Activated T-helper 1 cell treated with anti-CD3 and anti-CD28 coated beads, Interleukin-2, amount 50 U/mL, for 16 hours (primary cell): ENCODE results near the gene POU6F2.

Experiments used
- DNase-seq, 2 donors: peaks; one replicate each; pipeline ENCODE4 v3.0.0-alpha.2; 2020; ENCODE audit warnings: low read depth in 1 of 2, low spot score in 1 of 2

The POU6F2 gene

DNA sequence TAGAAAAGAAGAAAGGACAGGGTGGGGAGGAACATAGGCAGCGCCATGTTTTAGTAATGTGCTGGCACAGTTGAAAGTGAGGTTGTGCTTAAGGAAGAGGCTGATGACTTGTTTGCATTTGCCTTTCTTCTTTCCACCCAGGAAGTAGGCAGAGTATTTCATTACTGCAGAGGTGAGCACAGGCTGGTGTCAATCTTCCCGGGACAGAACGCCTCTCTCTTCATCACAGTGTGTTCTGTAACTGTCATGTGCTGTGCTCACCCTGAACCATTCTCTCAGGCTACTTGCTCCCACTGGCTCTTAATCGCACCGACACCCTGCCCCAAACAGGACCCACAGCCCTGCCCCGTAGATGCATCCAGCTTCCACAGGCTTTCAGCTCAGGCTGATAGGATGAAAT lies 452.7 kb downstream of the POU6F2 start:
- no peak for DNase-seq

DNA sequence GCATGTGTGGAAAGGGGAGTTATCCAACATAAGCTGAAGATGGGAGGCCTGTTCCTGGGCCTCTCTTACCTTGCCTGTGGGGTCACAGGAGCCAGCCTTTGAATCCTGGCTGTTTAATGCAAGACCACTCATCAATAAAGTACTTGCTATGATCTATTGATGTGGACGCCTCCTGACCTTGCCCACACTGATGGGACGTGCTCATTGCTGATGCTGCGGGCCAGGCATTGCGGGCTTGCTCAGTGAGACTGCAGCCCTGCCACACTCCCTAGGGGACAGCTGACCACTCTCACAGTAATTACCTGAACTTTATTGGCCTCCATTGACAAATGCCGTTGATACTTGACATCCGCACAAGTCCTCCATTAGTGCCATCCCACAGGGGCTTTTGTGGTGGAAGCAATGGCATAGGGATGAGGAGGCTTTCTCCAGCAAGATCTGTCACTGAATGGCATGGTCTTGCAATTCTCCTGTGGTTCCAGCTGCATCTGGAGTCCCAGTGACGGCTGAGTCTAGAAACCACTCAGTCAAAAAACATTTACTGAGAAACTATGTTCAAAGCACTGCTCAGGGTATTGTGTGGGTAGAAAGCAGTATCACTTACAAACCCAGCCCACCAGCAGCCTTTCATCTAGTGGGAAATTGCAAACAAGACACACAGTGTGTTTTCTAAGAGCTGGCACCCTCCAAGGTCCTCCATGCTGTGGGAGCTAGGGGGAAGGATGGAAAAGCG lies 453.4 kb downstream of the POU6F2 start:
- DNase-seq, result no peak

DNA sequence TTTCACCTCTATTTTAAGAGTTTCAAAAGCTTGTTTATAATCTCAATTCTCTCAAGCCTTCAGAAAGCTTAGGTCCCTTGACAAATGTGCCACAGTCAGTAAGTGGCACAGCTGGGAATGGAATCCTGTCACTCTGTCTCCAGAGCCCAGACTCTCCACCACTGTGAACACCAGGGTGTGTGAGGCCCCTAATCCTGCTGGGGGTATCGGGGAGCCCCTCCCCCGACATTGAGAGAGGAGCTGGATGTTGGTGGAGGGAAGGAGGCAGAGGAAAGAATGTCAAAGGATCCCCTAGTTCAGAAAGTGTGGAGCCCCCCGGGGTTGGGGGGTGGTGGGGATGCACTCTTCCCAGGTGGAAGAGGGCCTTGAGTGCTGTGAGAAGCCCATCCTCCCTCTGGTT lies 454.7 kb downstream of the POU6F2 start:
- DNase-seq, result no peak

DNA sequence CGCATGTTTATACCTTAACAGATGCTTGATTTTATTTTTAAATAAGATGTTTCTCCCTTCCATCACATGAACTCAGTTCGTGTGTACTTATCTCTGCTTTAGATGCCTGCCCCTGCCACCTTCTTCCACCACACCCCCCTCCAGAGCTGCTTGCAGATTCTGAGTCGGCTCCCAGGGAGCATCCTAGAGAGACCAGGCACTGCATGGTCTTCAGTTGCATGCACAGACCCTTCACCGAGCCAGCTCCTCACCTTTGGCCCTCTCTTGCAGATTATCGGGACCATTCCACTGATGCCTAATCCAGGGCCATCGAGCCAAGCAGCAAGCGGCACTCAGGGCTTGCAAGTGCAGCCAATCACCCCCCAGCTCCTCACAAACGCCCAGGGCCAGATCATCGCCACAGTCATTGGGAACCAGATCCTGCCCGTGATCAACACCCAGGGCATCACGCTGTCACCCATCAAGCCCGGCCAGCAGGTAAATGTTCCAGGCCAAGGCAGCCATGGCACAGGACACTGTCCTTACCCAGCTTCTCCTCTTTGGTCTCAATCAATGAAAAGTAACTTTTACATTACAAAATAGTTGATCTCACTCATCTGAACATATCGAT lies 455.2 kb downstream of the POU6F2 start:
- DNase-seq, result no peak

DNA sequence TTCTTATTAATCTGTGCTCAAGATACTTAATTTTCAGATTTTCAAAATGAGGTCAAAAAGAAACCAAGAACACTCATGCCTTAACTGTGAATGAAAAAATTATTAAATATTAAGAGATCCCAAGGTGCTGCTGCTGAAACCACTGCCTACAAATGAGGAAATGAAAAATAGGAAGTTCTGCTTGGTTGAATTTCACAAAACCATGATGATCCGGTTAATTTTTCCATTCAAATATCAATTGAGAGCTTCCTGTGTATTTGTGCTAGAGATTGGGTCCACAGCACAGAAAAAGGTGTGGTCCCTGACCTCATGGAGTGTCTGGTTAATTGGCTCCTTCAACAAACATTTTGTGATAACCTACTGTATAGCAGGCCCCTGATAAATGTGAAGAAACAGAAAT lies 455.8 kb downstream of the POU6F2 start:
- no peak for DNase-seq

DNA sequence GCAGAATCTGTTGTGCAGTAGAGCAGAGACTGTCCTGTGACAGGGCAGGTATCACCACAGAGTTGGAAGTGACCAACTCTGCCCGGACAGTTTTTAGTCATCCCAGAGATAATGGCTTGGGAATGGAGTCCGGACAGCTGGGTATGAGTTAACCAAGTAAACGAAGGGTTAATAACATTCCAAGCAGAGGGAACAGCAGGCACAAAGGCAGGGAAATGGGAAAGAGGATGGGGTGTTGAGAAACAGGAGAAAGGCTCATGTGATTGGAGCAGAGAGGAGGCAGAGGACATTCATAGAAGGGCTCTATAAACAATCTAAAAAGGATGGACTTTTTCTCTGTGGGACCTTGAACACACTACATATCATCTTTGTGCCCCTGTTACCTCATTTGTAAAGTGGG lies 456.3 kb downstream of the POU6F2 start:
- no peak for DNase-seq

DNA sequence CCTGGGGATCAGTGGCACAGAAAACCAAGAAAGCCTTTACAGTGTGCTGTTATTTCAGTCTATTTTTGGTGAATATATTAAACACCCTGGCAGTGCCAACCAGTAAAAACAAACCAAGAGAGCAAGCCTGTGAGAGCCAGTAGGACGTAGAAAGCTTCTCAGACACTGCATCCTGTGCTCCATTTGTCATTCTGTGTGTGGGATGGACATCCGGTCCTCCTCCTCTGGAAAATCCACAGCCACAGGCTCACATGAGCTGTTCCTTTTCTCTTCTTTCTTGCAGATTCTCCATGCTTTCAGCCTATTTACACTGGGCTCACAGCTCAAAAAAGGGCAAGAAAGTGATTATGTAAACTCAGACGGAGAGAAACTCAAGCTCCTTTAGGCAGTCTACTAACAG lies 468.8 kb downstream of the POU6F2 start:
- no peak for DNase-seq

DNA sequence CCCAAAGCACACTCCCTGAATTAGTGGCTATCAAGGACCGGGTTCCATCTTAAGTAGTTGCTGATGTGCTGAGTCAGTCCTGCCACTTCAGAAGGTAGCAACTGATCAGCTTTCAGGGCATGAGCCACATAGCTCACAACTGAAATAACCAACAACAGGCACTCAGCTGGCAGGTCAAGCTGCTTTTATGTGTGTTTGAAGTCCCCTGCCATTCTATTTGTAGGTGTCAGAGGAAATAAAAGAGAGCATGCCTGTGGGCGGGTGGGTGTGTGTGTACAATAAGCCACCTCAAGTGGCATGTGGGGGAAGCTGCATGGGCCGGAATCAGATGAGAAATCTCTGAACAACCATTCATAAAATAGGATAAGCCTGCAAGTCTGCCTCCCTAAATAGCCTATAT lies 474.2 kb downstream of the POU6F2 start:
- DNase-seq, result no peak

DNA sequence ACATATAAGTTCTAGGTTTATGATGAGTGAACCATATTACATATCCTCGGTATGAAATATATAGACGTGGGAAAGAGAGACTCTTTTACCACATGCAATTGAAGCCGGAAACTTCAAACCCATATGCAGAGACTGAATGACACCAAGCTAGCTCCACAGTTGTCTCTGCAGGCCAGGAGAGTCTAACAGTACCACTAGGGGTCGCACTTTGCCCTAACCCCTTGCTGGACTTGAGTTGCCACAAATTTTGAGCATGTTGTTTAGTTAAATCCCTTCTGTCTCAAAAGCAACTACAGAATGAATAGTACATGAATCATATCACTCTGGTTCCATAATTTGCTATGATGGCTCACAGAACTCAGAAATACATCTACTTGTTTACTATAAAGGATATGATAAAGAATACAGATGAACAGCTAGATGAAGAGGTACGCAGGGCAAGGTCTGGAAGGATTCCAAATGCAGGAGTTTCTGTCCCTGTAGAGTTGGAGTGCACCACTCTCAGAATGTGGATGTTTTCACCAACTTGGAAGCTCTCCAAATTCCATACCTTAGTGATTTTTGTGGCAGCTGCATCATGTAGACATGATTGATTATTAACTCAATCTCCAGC lies 476.1 kb downstream of the POU6F2 start:
- no peak for DNase-seq

DNA sequence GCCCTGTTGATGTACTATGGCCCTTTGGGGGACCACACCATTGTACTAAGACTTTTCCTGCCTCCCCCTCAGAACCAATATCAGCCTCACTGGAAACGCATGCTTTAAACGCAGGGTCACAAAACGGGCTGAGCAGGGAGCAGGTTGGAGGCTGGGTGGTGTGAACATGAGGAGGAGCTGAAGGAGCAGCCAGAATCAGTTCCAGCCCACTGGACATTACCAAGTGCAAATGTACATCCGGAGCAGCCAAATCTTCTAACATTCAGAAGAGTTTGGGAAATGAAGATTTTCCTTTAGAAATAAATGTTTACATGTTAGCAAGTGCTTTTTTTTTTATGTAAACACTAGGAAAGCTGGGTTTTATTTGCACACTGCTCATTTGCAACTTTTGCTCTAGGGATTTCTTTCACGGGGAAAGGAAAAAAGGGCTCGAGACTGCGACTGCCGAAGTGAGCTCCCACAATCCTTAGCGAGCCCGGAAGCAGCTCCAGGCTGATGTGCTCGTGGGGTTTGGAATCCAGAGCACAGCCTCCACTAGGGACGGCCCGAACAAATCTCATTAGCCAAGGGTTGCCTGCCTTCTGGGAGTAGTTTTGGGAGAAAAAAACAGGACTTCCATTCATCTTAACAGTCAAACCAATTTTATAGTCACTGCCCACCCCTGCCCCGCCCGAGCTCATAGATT lies 480.5 kb downstream of the POU6F2 start:
- no peak for DNase-seq

DNA sequence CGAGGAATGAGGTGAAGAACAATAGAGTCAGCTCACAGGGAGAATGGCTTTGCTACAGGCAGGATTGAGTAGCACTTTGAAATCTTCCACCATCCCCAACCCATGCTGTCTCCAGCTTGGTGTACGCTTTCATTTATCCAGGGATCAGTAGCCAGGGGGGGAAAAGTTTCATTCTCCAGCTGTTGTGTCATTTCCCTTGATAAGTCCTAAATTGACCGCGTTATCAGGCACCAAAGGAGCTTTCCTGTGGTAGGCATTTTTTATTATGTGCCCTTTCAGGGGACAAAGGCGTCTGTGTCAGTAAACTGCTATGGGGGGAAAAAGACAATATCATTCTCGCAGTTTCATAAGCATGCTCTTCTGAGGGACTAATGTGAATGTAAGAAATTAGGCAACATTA lies 481.9 kb downstream of the POU6F2 start:
- no peak for DNase-seq

DNA sequence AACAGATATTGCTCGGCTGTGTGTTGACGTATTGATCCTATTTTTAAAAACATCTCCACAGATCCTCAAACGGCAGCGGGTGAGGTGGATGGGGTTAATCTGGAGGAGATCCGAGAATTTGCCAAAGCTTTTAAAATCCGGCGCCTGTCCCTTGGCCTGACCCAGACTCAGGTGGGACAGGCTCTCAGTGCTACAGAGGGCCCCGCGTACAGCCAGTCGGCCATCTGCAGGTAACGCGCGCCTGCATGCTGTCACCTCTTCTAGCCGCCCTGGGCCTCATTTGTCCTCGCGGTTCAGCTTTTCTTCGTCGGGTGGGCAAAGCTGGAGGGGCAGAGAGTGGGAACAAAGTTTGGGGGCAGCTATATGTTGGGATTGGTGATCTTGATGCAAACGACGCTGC lies 482.8 kb downstream of the POU6F2 start:
- DNase-seq, result no peak

DNA sequence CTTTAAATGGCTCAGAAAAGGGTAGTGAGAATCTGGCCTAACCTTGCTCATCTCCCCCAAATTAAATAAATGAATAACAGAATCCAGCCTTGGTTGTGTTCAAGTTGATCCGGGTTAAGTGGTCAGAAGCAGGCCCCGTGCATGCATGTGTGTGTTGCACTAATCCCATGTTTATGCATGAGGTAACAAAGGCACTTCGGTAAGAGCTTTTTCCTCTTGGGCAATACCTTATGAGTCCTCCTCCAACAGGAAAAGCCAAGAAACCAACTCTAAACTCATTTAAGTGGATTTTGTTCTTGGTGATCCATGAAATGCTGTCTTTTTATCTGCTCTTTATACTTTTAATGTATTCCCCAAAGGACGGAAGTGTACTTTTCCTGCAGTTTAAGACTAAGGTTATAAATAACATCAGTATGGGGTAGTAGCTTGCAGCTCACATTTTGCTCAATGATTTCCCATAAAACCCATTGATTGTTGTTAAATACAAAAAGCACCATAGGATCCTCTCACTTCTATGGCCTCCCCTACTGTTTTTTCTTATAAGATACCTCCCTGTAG lies 483.6 kb downstream of the POU6F2 start:
- no peak for DNase-seq

DNA sequence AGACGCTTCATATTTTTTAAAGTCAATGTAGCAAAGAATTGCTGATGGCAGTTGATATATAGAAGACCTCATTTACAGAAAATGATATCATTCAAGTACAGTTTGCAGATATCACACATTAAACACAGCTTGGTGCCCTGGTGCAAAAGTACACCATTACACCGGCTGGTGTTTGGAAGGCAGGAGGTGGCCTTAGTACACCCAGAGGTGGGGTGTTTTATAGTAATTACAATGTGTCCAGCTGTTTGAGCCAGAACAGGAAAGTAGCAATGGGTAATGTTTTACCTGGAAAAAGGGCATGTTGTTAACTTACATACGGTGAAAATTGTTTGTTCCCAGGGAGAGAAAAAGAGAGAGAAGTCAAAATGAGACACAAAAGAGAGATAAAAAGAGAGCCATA lies 485.5 kb downstream of the POU6F2 start:
- no peak for DNase-seq

DNA sequence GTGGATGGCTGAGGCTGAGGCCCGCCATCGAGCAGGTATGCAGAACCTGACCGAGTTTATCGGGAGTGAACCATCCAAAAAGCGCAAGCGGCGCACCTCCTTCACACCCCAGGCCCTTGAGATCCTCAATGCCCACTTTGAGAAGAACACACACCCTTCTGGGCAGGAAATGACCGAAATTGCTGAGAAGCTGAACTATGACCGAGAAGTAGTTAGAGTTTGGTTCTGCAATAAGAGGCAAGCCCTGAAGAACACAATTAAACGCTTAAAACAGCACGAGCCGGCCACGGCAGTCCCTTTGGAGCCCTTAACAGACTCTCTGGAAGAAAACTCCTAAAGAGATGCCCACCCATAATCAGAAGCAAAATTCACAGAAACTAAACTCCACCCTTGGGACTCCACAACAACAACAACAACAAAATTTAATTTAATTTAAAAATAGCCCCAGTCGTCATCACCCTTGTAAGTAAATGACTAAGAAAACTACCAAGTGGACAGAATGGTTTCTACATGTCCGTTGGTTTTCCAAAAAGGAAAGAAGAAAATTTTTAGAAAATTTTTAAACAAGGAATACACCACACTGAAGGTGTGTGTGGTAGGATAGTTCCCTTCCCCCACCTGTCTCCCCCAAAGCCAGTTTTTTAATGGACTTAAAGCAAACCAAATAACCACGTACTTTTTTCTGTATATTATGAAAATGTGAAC lies 486.8 kb downstream of the POU6F2 start:
- no peak for DNase-seq

DNA sequence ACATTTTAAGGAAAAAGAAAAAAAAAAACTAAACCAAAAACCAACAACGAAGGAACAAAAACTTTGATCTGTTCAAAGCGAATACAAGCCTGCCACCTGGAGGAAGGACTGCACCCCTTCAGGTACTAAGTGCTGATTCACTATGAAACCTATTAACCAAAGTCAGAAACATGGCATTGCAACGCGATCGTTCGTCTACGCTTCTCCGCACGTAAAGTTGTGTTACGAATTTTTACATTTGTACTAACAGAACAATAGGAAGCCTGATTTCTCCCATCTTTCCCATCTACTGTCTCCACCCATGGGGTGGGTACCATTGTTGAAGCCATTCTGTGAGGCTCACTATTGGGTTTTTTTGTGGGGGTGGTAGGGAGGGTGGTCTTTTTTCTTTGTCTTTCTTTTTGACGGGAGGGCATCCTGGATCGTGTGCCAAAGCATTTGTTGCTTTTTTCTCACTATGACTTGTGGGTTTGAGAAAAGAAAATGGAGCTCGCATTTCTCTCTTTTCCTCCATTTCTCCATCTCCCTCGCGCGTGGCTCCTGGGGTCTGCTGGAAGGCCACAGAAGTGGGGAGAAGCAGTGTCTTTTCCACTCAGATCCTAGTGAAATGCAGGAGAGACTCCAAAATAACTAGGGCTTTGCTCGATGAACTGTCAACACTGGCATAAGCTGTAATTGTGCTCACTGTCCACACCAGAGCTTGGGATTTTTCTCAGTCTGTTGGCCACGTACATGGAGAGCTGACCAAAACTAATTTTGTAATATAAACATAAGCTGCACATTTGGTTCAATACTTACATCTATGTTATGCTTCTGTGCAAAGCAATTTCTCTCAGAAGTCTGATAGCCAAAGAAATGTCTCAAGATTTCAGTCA lies 487.6 kb downstream of the POU6F2 start:
- no peak for DNase-seq

DNA sequence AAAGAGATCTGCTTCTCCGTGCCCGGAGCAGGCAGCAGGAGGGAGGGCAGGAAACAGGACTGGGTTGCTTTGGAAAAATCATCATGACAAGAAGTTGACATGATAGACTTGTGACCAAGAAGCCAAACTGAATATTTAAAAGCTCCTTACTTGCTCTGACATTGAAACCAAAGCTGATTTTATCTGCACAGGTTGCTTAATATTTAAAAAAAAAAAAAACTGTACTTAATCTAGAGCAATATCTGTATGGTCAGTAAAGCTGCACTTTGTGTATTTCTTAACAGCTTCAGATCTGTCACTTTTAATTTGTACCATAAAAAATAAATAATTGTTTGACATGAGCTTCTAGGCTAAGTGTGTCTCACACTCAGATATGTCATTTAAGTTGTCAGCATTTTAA lies 490.6 kb downstream of the POU6F2 start:
- DNase-seq, result no peak

DNA sequence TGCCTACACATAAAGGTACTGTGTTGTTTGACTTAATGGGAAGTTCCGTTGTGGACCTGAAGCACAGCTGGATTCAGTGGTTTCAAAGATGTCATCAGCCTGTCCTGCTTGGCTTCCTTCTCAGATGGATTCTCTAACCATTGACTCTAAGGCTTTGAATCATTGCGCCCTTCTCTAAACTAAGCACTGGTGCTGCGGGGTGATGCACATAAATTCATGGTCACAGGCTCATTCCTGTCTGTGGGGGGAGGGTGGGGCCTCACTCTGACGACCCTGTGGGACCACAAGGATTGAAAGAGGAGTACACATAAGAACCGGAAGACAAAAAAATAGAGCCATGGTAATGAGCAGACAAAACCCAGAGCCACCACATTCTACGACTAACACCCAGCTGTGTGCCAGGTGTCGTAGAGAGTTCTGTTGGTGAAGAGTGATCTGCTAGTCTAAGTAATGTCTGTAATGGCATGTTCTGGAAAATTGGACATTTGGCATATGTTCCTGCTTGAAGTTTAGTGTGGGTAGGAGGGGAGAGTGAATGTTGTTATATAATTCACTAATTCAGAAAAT lies 491.2 kb downstream of the POU6F2 start:
- no peak for DNase-seq

DNA sequence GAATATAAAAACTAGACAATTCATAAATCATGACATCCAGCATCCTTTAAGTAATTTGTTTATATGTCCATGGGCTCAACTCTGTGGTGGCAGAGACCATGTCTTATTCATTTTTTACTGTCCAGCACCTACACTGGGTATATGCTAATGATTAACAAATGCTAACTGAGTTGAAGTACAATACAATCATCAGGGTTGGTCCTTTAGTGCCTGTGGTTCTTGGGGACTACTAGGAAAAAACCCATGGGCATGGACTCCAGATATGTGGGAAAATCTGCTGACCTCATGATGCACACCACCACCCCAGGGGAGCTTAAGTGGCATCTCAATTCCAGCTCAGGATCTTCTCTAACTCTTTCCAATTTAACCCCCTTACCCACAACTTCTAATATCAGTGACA lies 503.2 kb downstream of the POU6F2 start:
- no peak for DNase-seq
